ENCODE measurements around the gene SLC2A13.
"Not testable (repeated sequence)": the region's sequence is repeated elsewhere in the genome, so short reads cannot be mapped to it uniquely, and the experiment has no call there.

SLC2A13 gene

GRCh38 chr12:39807043-39807442 is 298.8 kb downstream of the SLC2A13 start:
- DNase-seq (ENCODE audit: low spot score): peak; percentile 1

GRCh38 chr12:39805651-39806050 is 300.2 kb downstream of the SLC2A13 start:
- DNase-seq (ENCODE audit: low spot score): no peak

GRCh38 chr12:39804898-39805297 is 301.0 kb downstream of the SLC2A13 start:
- DNase-seq (ENCODE audit: low spot score): no peak

- DNase-seq (ENCODE audit: low spot score): no peak
These were observed 301.4 kb downstream of the SLC2A13 start for GRCh38 chr12:39804479-39804878.

DNA sequence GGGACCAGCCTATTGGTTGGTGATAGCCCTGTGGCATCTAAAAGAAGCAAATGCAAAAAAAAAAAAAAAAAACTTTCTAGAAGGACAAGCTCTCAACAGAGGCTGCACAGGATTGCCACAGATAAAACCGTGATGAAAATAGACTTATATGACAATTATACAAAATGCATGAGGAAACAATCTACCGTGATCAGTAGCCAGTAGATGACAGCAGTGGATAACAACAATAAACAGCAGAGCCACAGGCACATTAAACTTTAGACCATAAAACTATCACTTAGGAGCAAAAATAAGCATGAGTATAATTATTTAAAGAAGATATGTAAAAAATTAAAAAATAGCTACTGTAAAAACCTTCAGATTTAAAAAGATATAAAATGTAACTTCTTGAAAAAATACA is 302.7 kb downstream of the SLC2A13 start:
- DNase-seq (ENCODE audit: low spot score): no peak

GRCh38 chr12:39798977-39799376 is 306.9 kb downstream of the SLC2A13 start:
- DNase-seq (ENCODE audit: low spot score): no peak

- no peak for DNase-seq (ENCODE audit: low spot score)
These were observed 307.5 kb downstream of the SLC2A13 start for GRCh38 chr12:39798429-39798828.

- no peak for DNase-seq (ENCODE audit: low spot score)
These were observed 310.4 kb downstream of the SLC2A13 start for GRCh38 chr12:39795481-39795880.

DNA sequence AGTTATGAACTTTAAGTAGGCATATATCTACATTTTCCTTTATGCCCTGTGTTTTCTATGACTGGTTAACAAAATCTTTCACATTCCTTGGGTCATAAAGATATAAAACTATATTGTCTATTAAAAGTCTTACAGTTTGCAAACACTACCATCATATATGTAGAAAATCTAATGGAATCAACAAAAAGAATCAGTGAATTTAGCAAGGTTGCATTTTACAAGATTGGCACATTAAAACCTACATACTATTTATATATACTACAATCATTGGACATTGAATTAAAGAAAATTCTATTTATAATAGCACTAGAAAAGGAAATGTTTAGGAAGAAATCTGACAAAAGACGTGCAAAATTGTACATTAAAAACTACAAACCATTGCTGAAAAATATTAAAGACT is 312.9 kb downstream of the SLC2A13 start:
- DNase-seq (ENCODE audit: low spot score): no peak

DNA sequence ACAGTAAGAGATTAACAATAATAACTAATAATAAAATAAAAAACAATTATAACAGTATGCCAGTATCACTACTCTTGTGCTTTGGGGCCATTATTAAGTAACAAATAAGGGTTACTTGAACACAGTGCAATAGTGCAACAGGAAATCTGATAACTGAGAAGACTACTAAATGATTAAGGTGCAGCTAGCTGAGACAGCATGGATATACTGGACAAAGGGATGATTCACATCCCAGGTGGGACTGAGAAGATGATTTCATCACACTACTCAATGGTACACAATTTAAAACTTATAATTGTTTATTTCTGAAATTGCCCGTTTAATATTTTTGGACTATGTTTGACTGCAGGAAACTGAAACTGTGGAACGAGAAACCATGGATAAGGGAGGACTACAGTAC is 317.6 kb downstream of the SLC2A13 start:
- no peak for DNase-seq (ENCODE audit: low spot score)

DNA sequence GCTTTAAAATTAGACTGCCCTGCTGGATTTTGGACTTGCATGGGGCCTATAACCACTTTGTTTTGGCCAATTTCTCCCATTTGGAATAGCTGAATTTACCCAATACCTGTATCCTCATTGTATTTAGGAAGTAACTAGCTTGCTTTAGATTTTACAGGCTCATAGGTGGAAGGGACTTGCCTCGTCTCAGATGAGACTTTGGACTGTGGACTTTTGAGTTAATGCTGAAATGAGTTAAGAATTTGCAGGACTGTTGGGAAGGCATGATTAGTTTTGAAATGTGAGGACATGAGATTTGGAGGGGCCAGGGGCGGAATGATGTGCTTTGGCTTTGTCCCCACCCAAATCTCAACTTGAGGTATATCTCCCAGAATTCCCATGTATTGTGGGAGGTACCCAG is 320.1 kb downstream of the SLC2A13 start:
- not testable (repeated sequence) for DNase-seq (ENCODE audit: low spot score)

DNA sequence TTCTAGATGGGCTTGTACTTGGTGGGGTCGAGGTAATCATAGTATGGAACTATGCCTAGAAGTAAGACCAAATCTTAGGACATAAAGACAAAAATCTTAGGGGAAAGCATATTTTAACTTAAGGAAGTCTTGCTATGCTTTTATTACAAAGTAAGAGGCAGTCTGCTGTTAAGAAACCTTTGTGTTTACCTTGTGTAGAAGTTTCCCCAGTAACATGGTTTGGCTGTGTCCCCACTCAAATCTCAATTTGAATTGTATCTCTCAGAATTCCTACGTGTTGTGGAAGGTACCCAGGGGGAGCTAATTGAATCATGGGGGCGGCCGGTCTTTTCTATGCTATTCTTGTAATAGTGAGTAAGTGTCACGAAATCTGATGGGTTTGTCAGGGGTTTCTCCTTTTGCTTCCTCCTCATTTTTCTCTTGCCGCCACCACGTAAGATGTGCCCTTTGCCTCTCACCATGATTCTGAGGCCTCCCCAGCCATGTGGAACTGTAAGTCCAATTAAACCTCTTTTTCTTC is 323.8 kb downstream of the SLC2A13 start:
- DNase-seq (ENCODE audit: low spot score): no peak

DNA sequence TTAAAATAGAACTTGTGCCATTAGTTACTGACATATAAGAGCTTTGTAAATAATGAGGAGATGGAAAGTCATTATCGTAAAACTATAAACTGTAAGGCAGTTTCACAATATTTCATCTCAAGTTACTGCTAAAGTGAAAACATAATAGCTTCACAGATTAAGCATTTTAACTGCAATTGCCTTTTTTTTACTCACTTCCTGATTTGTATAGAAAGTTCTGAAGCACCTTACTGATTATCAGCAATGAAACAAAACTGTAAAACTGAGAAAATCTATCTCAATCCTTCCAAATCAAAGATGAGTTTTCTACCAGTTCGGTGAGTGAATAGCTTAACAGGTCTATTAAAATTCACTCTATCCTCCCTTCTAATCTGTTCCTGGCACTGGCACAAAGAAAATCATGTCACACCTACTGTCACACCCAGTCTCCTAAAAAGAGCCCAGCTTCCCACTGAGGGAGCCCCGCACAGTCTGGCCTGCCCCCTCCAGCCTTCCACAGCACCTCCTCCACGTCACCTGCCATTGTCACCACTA is 324.9 kb downstream of the SLC2A13 start:
- no peak for DNase-seq (ENCODE audit: low spot score)

DNA sequence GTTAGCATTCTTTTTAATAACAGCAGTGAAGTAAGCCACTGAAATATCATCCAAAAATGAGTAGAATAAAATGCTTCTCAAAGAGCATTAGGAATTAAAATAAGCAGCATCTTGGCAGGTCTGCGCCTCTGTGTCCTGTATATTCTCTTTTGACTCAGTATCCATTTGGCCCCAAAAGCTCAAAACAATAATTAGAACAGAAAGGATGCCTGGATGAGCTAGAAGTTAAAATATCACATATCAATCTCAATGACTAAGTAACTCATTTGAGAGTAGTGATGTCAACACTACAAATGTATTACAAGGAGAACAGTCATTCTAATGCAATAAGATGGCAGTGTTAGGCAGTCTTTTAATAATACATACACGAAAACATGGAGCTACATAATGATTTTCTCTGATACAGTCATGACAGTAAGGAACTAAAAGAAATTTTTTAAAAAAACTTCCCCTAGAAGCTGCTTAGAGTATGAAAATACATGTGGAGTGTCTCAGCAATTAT is 325.4 kb downstream of the SLC2A13 start:
- no peak for DNase-seq (ENCODE audit: low spot score)

- DNase-seq (ENCODE audit: low spot score): no peak
These were observed 326.0 kb downstream of the SLC2A13 start for GRCh38 chr12:39779768-39780340.

DNA sequence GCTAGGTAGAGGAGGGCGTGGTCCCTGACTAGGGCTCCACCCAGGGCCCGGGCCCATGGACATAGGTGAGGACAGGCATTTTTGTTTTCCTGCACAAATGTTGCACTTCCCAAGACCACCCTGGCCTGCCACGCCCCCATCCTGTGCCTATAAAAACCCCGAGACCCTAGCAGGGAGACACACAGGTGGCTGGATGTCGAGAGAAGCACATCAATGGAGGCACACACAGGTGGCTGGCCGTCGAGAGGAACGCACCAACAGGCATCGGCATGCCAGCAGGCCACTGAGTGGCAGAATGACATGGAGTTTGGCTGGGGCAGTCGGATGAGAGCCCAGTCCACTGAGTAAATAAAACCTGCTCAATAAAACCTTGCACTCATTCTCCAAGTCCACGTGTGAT is 328.4 kb downstream of the SLC2A13 start:
- no peak for DNase-seq (ENCODE audit: low spot score)

DNA sequence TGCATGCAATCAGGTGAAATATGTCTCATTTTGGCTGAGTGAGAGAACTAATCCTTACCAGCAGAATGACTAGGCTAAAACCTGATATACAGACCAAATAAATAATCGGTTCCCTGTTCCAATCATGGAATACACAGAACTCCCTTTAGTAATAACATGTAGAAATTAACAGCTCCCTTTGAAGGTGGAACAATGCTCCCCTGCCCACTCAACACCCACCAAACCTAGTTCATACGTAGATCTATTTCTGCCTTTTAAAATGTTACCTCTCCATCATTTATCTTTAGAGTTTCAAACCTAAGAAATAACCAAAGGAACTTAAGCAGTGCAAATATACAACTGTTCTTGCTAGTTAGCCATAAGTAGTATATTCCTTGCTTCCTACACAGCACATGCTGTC is 332.6 kb downstream of the SLC2A13 start:
- DNase-seq (ENCODE audit: low spot score): no peak

- no peak for DNase-seq (ENCODE audit: low spot score)
These were observed 333.0 kb downstream of the SLC2A13 start for GRCh38 chr12:39772821-39773259.

DNA sequence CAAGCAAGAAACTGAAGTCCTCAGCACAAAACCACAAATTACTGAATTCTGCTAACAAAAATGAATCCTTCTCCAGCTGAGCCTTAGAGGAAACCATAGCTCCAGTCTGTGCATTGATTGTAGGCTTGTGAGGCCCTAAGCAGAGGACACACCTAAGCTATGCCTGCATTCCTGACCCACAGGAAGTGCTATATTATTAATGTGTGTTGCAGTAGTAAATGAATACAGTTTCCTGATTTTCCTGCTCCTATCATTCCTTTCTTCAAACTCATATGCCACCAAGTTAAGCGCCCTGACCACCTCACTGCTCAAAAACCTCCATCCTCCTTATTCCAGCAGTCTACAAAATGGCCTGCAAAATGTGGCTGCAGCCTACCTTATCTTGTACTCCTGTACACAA is 334.4 kb downstream of the SLC2A13 start:
- DNase-seq (ENCODE audit: low spot score): no peak

GRCh38 chr12:39764944-39765560 is 340.8 kb downstream of the SLC2A13 start:
- peak; percentile 10 for DNase-seq (ENCODE audit: low spot score)

- DNase-seq (ENCODE audit: low spot score): no peak
These were observed 342.1 kb downstream of the SLC2A13 start for GRCh38 chr12:39763890-39764169.

DNA sequence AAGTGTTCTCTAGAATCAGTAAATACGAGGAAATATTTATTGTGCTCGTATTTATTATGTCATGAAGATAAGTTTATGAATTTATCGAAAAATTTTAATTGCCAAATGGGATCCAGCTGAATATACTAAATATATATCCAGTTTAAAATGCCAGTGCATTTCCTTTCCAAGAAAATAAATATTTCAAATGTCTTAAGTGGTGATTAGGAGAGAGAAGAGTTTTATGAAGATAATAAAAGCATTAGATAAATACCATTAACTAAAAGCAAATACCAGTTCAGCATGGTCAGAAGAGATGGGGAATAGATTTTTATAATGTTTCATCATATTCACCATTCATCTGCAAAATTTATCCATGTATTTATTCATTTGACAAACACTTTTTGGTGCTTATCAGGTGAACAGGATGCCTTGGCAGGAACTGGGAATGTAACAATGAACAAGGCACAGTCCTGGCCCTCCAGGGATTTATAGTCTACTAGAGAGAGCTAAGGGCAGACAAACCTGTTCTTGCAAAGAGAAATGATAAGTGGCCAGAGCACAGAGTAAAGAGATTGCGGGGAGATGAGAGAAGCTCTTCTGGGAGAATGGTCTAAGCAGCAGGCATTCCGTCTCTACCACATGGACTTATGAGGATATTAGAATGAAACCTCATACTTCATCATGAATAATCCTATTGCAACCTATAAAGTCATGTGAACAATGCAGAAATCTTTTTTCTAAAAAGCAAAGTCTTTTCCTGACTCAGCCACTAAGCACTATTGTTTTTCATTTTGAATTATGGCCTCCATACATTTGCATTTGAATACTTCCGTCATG is 342.6 kb downstream of the SLC2A13 start:
- DNase-seq (ENCODE audit: low spot score): no peak

DNA sequence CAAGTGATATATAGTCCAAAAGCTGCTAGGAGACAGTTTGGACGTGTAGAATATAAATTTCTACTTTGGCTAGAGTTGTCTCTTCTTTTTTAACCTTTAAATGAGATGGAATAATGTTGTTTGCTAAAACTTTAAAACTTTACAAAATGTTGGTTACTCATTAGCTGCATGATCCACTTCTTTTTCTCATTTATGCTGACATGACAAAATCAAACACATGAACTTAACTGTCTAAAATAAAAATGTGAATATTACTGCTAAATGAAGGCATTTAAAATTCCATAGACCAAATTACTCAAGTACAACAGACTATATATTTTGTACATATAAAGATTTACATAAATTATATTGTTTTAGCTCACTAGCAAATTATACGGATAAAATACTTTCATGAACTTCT is 350.4 kb downstream of the SLC2A13 start:
- DNase-seq (ENCODE audit: low spot score): no peak

All from hepatic stellate cell (primary cell).